HepG2 (cell line): ENCODE data around the gene KANSL1L. TPM values are rescaled to one million over a fixed set of nuclear protein-coding genes. Genes with fewer than 3 reads are reported as not detected.

Experiments used
- CEBPG ChIP-seq: IDR thresholded peaks from 2 replicates; pipeline ENCODE4 v1.6.1; 2016
- E2F5 ChIP-seq: sonication (generic); formaldehyde crosslinking; conservative IDR thresholded peaks from 2 replicates; pipeline ENCODE4 v1.4.0; 2020; ENCODE audit warnings: missing genetic modification reagents
- JARID2 ChIP-seq: sonication (generic); formaldehyde crosslinking; IDR thresholded peaks from 2 replicates; pipeline ENCODE4 v1.8.1; 2023; ENCODE audit warnings: missing genetic modification reagents, inconsistent platforms; ENCODE audit not compliant: insufficient replicate concordance
- LRRFIP1 ChIP-seq: sonication (generic); formaldehyde crosslinking; conservative IDR thresholded peaks from 2 replicates; pipeline ENCODE4 v1.4.0; 2020; ENCODE audit warnings: missing genetic modification reagents
- PCBP1 ChIP-seq: fragments of 200-400 bp; formaldehyde crosslinking; IDR thresholded peaks from 2 replicates; pipeline ENCODE4 v1.6.1; 2017; ENCODE audit warnings: mild to moderate bottlenecking, low read depth, low read length, borderline replicate concordance
- PRDM15 ChIP-seq: sonication (generic); formaldehyde crosslinking; IDR thresholded peaks from 2 replicates; pipeline ENCODE4 v1.4.0; 2020; ENCODE audit warnings: missing genetic modification reagents
- REST ChIP-seq, 2 experiments: IDR thresholded peaks; 2 replicates each; pipeline ENCODE4 v1.6.1; 2011 to 2012; ENCODE audit warnings: low read length in 2 of 2, borderline replicate concordance in 1 of 2, low read depth in 1 of 2, mild to moderate bottlenecking in 1 of 2, moderate library complexity in 1 of 2
- TOPORS ChIP-seq: sonication (generic); formaldehyde crosslinking; IDR thresholded peaks from 2 replicates; pipeline ENCODE4 v1.8.0; 2023; ENCODE audit warnings: mild to moderate bottlenecking, missing genetic modification reagents
- ZNF282 ChIP-seq: fragments of 450-650 bp; IDR thresholded peaks from 2 replicates; pipeline ENCODE4 v1.6.1; 2018; ENCODE audit not compliant: partially characterized antibody
- ZNF639 ChIP-seq: conservative IDR thresholded peaks from 2 replicates; pipeline ENCODE4 v1.6.1; 2018; ENCODE audit warnings: missing genetic modification reagents
- polyA plus RNA-seq, 8 experiments: library from polyadenylated mRNA; depleted of rRNA in 3 of 8; stranded (reverse) in 7 of 8; unstranded in 1 of 8; fragments of >200 nt; fragmentation: Illumina TruSeq in 4 of 8; extraction: Trizol in 4 of 8; gene quantifications; 2 replicates each; pipeline versions ENCODE4 v1.2.1 to v1.2.3, GENCODE V29; 2011 to 2016; ENCODE audit warnings: low read depth in 4 of 8, missing spikeins in 1 of 8, mixed read lengths in 1 of 8; ENCODE audit not compliant: insufficient read depth in 1 of 8
- total RNA-seq, 5 experiments: library from RNA; depleted of rRNA; stranded (reverse); fragments of >200 nt; fragmentation: Illumina TruSeq; extraction: Trizol; gene quantifications; 2 replicates each; pipeline ENCODE4 v1.2.3, GENCODE V29; 2016; ENCODE audit warnings: low read depth in 1 of 5

KANSL1L gene
- total and polyA plus RNA-seq, 2 of the 13 experiments (the other 11 are each of a cell fraction or from before 2014, with no cell fraction given), result 5.4 to 10.3 TPM

- TF ChIP-seq REST (IDR thresholded peaks at IDR 0.05; ENCODE audit: borderline replicate concordance in 1 of 2, low read depth in 1 of 2, low read length in 2 of 2) (no peak), PCBP1 (no peak), CEBPG (CRISPR knock-in tag) (no peak), E2F5 (CRISPR knock-in tag) (no peak), JARID2 (CRISPR knock-in tag) (no peak), LRRFIP1 (no peak), ZNF282 (no peak), TOPORS (CRISPR knock-in tag) (no peak), ZNF639 (CRISPR knock-in tag) (no peak), PRDM15 (CRISPR knock-in tag) (no peak)
These were observed 196.6 kb downstream of the KANSL1L start (continued) for GRCh38 chr2:209974576-209974975.
